ENCODE results near the gene FIP1L1.

Gene FIP1L1

GRCh38 chr4:53479736-53480525, 102.5 kb downstream of the FIP1L1 start:
- no peak overlapping the region for H3K4me3 ChIP-seq (ENCODE audit: low read depth, low read length)
- DNase-seq (ENCODE audit: low read depth), result no peak
- TF ChIP-seq CTCF (IDR thresholded peaks at IDR 0.05; ENCODE audit: insufficient read depth, low read depth, low read length, missing control alignments), result no peak

DNA sequence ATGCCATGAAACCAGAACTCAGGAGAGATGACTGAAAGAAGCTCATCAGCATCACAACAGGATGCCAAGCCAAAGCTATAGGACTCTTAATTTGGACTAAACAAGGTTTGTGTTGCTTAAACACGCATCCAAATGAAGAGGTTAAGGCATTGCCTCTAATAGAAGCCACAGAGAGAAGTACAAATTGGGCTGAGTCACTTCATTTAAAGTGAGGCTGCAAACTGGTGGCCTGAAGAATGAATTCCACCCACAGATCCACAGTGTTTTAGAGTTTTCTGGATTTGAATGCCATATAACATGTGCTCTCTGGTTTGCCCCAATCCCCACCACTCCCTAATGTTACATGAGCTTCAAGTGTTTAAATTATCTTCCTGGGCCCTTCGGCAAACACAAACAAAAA, 103.5 kb downstream of the FIP1L1 start:
- no peak for DNase-seq (ENCODE audit: low read depth)
- H3K4me3 ChIP-seq (ENCODE audit: low read depth, low read length), result no peak overlapping the region
- no peak for TF ChIP-seq CTCF (IDR thresholded peaks at IDR 0.05; ENCODE audit: insufficient read depth, low read depth, low read length, missing control alignments)

GRCh38 chr4:53481586-53481985, 104.1 kb downstream of the FIP1L1 start:
- no peak for TF ChIP-seq CTCF (IDR thresholded peaks at IDR 0.05; ENCODE audit: insufficient read depth, low read depth, low read length, missing control alignments)
- no peak for DNase-seq (ENCODE audit: low read depth)
- H3K4me3 ChIP-seq (ENCODE audit: low read depth, low read length), result no peak overlapping the region

- no peak overlapping the region for H3K4me3 ChIP-seq (ENCODE audit: low read depth, low read length)
- TF ChIP-seq CTCF (IDR thresholded peaks at IDR 0.05; ENCODE audit: insufficient read depth, low read depth, low read length, missing control alignments), result no peak
- DNase-seq (ENCODE audit: low read depth), result no peak
Observed at GRCh38 chr4:53483250-53483649, 105.8 kb downstream of the FIP1L1 start.

GRCh38 chr4:53484911-53485657, 107.6 kb downstream of the FIP1L1 start:
- TF ChIP-seq CTCF (IDR thresholded peaks at IDR 0.05; ENCODE audit: insufficient read depth, low read depth, low read length, missing control alignments), result no peak
- no peak for DNase-seq (ENCODE audit: low read depth)
- no peak overlapping the region for H3K4me3 ChIP-seq (ENCODE audit: low read depth, low read length)

DNA sequence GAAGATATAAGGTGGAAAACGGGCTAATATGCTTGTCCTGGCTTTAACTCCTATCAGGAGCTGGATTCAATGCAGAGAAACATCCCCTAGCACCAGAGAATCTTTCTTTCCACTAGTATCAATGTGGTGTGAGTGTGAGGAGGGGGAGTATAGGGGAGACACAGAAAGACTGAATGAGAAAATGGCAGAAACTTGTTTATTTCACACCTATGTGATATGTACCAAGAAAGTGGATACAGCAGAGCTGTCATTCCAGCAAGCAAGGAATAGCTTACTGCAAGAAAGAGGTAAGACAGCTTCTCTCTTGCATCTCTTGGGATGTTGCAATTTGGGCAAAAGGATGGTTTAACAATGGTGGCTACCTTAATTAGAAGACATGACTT, 108.2 kb downstream of the FIP1L1 start:
- no peak overlapping the region for H3K4me3 ChIP-seq (ENCODE audit: low read depth, low read length)
- no peak for DNase-seq (ENCODE audit: low read depth)
- TF ChIP-seq CTCF (IDR thresholded peaks at IDR 0.05; ENCODE audit: insufficient read depth, low read depth, low read length, missing control alignments), result no peak
